ENCODE results near the gene PPM1B.

PPM1B gene

GRCh38 chr2:44168681-44169154 is at the start of gene PPM1B:
PPM1B (plus strand) TSS chr2:44168875; CDS start chr2:44201200, 32,325 bp downstream.
- ChIA-PET CTCF (no interaction called here), POLR2A (interaction anchor here (0.7 to 1.8 kb wide), 5 partner anchors 10 to 194 kb away, joined by 3 to 4 read pairs (median 4); no protein-coding TSS in a partner anchor)

GRCh38 chr2:44119878-44120277 is 48.8 kb upstream of the PPM1B start:
- DNase-seq (ENCODE audit: extremely low spot score): no peak
- no peak for TF ChIP-seq FOXM1 (IDR thresholded peaks at IDR 0.05; ENCODE audit: borderline replicate concordance)
- TF ChIP-seq BHLHE40 (IDR thresholded peaks at IDR 0.05; ENCODE audit: borderline replicate concordance): no peak
- TF ChIP-seq ELF4 (IDR thresholded peaks at IDR 0.05): no peak
- no peak for TF ChIP-seq FOXA1 (IDR thresholded peaks at IDR 0.05)
- TF ChIP-seq CTBP1 (IDR thresholded peaks at IDR 0.05; ENCODE audit: borderline replicate concordance): no peak
- no peak for TF ChIP-seq ZNF384 (IDR thresholded peaks at IDR 0.05)
- no peak for TF ChIP-seq ARNT (IDR thresholded peaks at IDR 0.05)
- no peak for TF ChIP-seq TARDBP (IDR thresholded peaks at IDR 0.05)
- TF ChIP-seq SP1 (IDR thresholded peaks at IDR 0.05): no peak
- no peak for TF ChIP-seq NFRKB (IDR thresholded peaks at IDR 0.05)
- no peak for TF ChIP-seq HDGF (IDR thresholded peaks at IDR 0.05; ENCODE audit: borderline replicate concordance)
- no peak for TF ChIP-seq L3MBTL2 (conservative IDR thresholded peaks at IDR 0.05)
- ChIA-PET POLR2A (no interaction called here), CTCF (no interaction called here)

More at GRCh38 chr2:44168681-44169154, at the start of gene PPM1B:
- TF ChIP-seq BHLHE40 (IDR thresholded peaks at IDR 0.05; ENCODE audit: borderline replicate concordance) (no peak), LEF1 (IDR thresholded peaks at IDR 0.05; ENCODE audit: borderline replicate concordance) (no peak), CTBP1 (IDR thresholded peaks at IDR 0.05; ENCODE audit: borderline replicate concordance) (no peak), ZNF384 (IDR thresholded peaks at IDR 0.05) (no peak), SUZ12 (IDR thresholded peaks at IDR 0.05) (no peak), HDGF (IDR thresholded peaks at IDR 0.05; ENCODE audit: borderline replicate concordance) (no peak), ELF4 (IDR thresholded peaks at IDR 0.05) (peak; percentile 45; the same call in 1 of the 2 replicates)
- DNase-seq (ENCODE audit: extremely low spot score): no peak

GRCh38 chr2:44120428-44120827 is 48.2 kb upstream of the PPM1B start:
- CTCF ChIA-PET: no interaction called here
- POLR2A ChIA-PET: no interaction called here
- no peak for TF ChIP-seq ZNF384 (IDR thresholded peaks at IDR 0.05)
- no peak for TF ChIP-seq NFRKB (IDR thresholded peaks at IDR 0.05)
- TF ChIP-seq L3MBTL2 (conservative IDR thresholded peaks at IDR 0.05): no peak
- TF ChIP-seq TARDBP (IDR thresholded peaks at IDR 0.05): no peak
- no peak for TF ChIP-seq LEF1 (IDR thresholded peaks at IDR 0.05; ENCODE audit: borderline replicate concordance)
- no peak for TF ChIP-seq BHLHE40 (IDR thresholded peaks at IDR 0.05; ENCODE audit: borderline replicate concordance)
- no peak for TF ChIP-seq FOXA1 (IDR thresholded peaks at IDR 0.05)
- TF ChIP-seq SUZ12 (IDR thresholded peaks at IDR 0.05): no peak
- TF ChIP-seq SP1 (IDR thresholded peaks at IDR 0.05): no peak
- no peak for TF ChIP-seq CTBP1 (IDR thresholded peaks at IDR 0.05; ENCODE audit: borderline replicate concordance)
- TF ChIP-seq ARNT (IDR thresholded peaks at IDR 0.05): no peak
- DNase-seq (ENCODE audit: extremely low spot score): no peak

- no peak for DNase-seq (ENCODE audit: extremely low spot score)
- TF ChIP-seq FOXA1 (IDR thresholded peaks at IDR 0.05): no peak
- no peak for TF ChIP-seq L3MBTL2 (conservative IDR thresholded peaks at IDR 0.05)
- TF ChIP-seq HDGF (IDR thresholded peaks at IDR 0.05; ENCODE audit: borderline replicate concordance): no peak
- TF ChIP-seq FOXM1 (IDR thresholded peaks at IDR 0.05; ENCODE audit: borderline replicate concordance): no peak
- no peak for TF ChIP-seq SP1 (IDR thresholded peaks at IDR 0.05)
- TF ChIP-seq CTBP1 (IDR thresholded peaks at IDR 0.05; ENCODE audit: borderline replicate concordance): no peak
- no peak for TF ChIP-seq ELF4 (IDR thresholded peaks at IDR 0.05)
- TF ChIP-seq ZNF384 (IDR thresholded peaks at IDR 0.05): no peak
- no peak for TF ChIP-seq SUZ12 (IDR thresholded peaks at IDR 0.05)
- TF ChIP-seq PKNOX1 (IDR thresholded peaks at IDR 0.05): no peak
- no peak for TF ChIP-seq NFRKB (IDR thresholded peaks at IDR 0.05)
- no peak for TF ChIP-seq FOXK2 (IDR thresholded peaks at IDR 0.05)
- POLR2A ChIA-PET: no interaction called here
- CTCF ChIA-PET: interaction anchor here (0.7 kb wide), 1 partner anchor 69 kb away, joined by 5 read pairs; no protein-coding TSS in a partner anchor
Observed at GRCh38 chr2:44121899-44122298, 46.8 kb upstream of the PPM1B start.

- ChIA-PET CTCF (no interaction called here), POLR2A (no interaction called here)
- no peak for DNase-seq (ENCODE audit: extremely low spot score)
- TF ChIP-seq FOXM1 (IDR thresholded peaks at IDR 0.05; ENCODE audit: borderline replicate concordance): no peak
- TF ChIP-seq FOXK2 (IDR thresholded peaks at IDR 0.05): no peak
- TF ChIP-seq ELF4 (IDR thresholded peaks at IDR 0.05): no peak
Observed at GRCh38 chr2:44124500-44124899, 44.2 kb upstream of the PPM1B start.

GRCh38 chr2:44126106-44126797 is 42.4 kb upstream of the PPM1B start:
- ChIA-PET CTCF (no interaction called here), POLR2A (no interaction called here)
- peak; percentile 21 for DNase-seq (ENCODE audit: extremely low spot score)
- peak; percentile 96 for TF ChIP-seq PKNOX1 (IDR thresholded peaks at IDR 0.05)
- TF ChIP-seq CTBP1 (IDR thresholded peaks at IDR 0.05; ENCODE audit: borderline replicate concordance): no peak
- TF ChIP-seq TARDBP (IDR thresholded peaks at IDR 0.05): no peak
- TF ChIP-seq FOXK2 (IDR thresholded peaks at IDR 0.05): no peak
- no peak for TF ChIP-seq LEF1 (IDR thresholded peaks at IDR 0.05; ENCODE audit: borderline replicate concordance)

- no peak for DNase-seq (ENCODE audit: extremely low spot score)
- CTCF ChIA-PET: no interaction called here
- POLR2A ChIA-PET: no interaction called here
- TF ChIP-seq ARNT (IDR thresholded peaks at IDR 0.05): no peak
- TF ChIP-seq FOXA1 (IDR thresholded peaks at IDR 0.05): no peak
- TF ChIP-seq CTBP1 (IDR thresholded peaks at IDR 0.05; ENCODE audit: borderline replicate concordance): no peak
- TF ChIP-seq NFRKB (IDR thresholded peaks at IDR 0.05): no peak
- no peak for TF ChIP-seq HDGF (IDR thresholded peaks at IDR 0.05; ENCODE audit: borderline replicate concordance)
- no peak for TF ChIP-seq LEF1 (IDR thresholded peaks at IDR 0.05; ENCODE audit: borderline replicate concordance)
- TF ChIP-seq FOXM1 (IDR thresholded peaks at IDR 0.05; ENCODE audit: borderline replicate concordance): no peak
- TF ChIP-seq SP1 (IDR thresholded peaks at IDR 0.05): no peak
- no peak for TF ChIP-seq ELF4 (IDR thresholded peaks at IDR 0.05)
- no peak for TF ChIP-seq TARDBP (IDR thresholded peaks at IDR 0.05)
- TF ChIP-seq FOXK2 (IDR thresholded peaks at IDR 0.05): no peak
- no peak for TF ChIP-seq SUZ12 (IDR thresholded peaks at IDR 0.05)
- TF ChIP-seq BHLHE40 (IDR thresholded peaks at IDR 0.05; ENCODE audit: borderline replicate concordance): no peak
- no peak for TF ChIP-seq PKNOX1 (IDR thresholded peaks at IDR 0.05)
Observed at GRCh38 chr2:44130441-44130840, 38.2 kb upstream of the PPM1B start.
